HepG2 (cell line): ENCODE measurements around the gene SLC38A4. TPM values are rescaled to one million over a fixed set of nuclear protein-coding genes. Genes with fewer than 3 reads are reported as not detected.

Source experiments
- ATRX ChIP-seq: sonication (generic); formaldehyde crosslinking; IDR thresholded peaks from 2 replicates; pipeline ENCODE4 v1.4.0; 2020; ENCODE audit warnings: missing genetic modification reagents, borderline replicate concordance
- BCL6 ChIP-seq: IDR thresholded peaks from 2 replicates; pipeline ENCODE4 v1.6.1; 2016; ENCODE audit warnings: missing genetic modification reagents, missing compliant biosample characterization
- CBX1 ChIP-seq: IDR thresholded peaks from one replicate; pipeline ENCODE4 v1.6.1; 2016; ENCODE audit warnings: antibody characterized with exemption, low read depth
- EP300 ChIP-seq, 3 experiments: sonication (generic) in 1 of 3; formaldehyde crosslinking in 1 of 3; IDR thresholded peaks; 2 replicates each; pipeline versions ENCODE4 v1.5.1 to v1.6.1; 2011 to 2020; ENCODE audit warnings: low read depth in 2 of 3, low read length in 2 of 3, borderline replicate concordance in 1 of 3, improper control_type of control experiment in 1 of 3, mild to moderate bottlenecking in 1 of 3, missing genetic modification reagents in 1 of 3, moderate library complexity in 1 of 3
- FOXA1 ChIP-seq, 2 experiments: fragments of 450-650 bp in 1 of 2; sonication (generic) in 1 of 2; formaldehyde crosslinking in 1 of 2; IDR thresholded peaks; 2 replicates each; pipeline versions ENCODE4 v1.4.0 to v1.6.1; 2016 to 2020; ENCODE audit warnings: missing genetic modification reagents in 1 of 2
- FOXA3 ChIP-seq: IDR thresholded peaks from 2 replicates; pipeline ENCODE4 v1.6.1; 2016; ENCODE audit warnings: missing genetic modification reagents, missing compliant biosample characterization
- HNRNPK ChIP-seq: fragments of 200-400 bp; formaldehyde crosslinking; IDR thresholded peaks from 2 replicates; pipeline ENCODE4 v1.6.1; 2018; ENCODE audit warnings: low read length, low read depth, moderate library complexity, mild to moderate bottlenecking; ENCODE audit not compliant: poor library complexity, severe bottlenecking
- HNRNPLL ChIP-seq: fragments of 200-400 bp; formaldehyde crosslinking; IDR thresholded peaks from 2 replicates; pipeline ENCODE4 v1.6.1; 2017; ENCODE audit warnings: mild to moderate bottlenecking, low read depth, low read length; ENCODE audit not compliant: poor library complexity, severe bottlenecking
- KLF11 ChIP-seq: IDR thresholded peaks from 2 replicates; pipeline ENCODE4 v1.6.1; 2016; ENCODE audit warnings: missing compliant biosample characterization
- MED1 ChIP-seq: sonication (generic); formaldehyde crosslinking; IDR thresholded peaks from 2 replicates; pipeline ENCODE4 v1.4.0; 2020; ENCODE audit warnings: missing genetic modification reagents
- MZF1 ChIP-seq: sonication (generic); formaldehyde crosslinking; IDR thresholded peaks from 2 replicates; pipeline ENCODE4 v1.8.1; 2023; ENCODE audit warnings: mild to moderate bottlenecking, missing genetic modification reagents, borderline replicate concordance
- NFIC ChIP-seq: IDR thresholded peaks from 2 replicates; pipeline ENCODE4 v1.6.1; 2012; ENCODE audit warnings: mild to moderate bottlenecking, low read length, inconsistent platforms
- PITX1 ChIP-seq: sonication (generic); formaldehyde crosslinking; IDR thresholded peaks from 2 replicates; pipeline ENCODE4 v1.5.1; 2020; ENCODE audit warnings: mild to moderate bottlenecking, missing genetic modification reagents
- RARA ChIP-seq: IDR thresholded peaks from 2 replicates; pipeline ENCODE4 v1.6.1; 2016; ENCODE audit warnings: missing genetic modification reagents, missing compliant biosample characterization
- SOX13 ChIP-seq, 3 experiments: fragments of 450-650 bp in 1 of 3; sonication (generic) in 1 of 3; formaldehyde crosslinking in 1 of 3; IDR thresholded peaks in 2 of 3; conservative IDR thresholded peaks in 1 of 3; 2 replicates each; pipeline versions ENCODE4 v1.5.0 to v1.6.1; 2016 to 2020; ENCODE audit warnings: antibody characterized with exemption in 1 of 3, mild to moderate bottlenecking in 1 of 3, missing compliant biosample characterization in 1 of 3, missing genetic modification reagents in 1 of 3, moderate library complexity in 1 of 3
- TP53 ChIP-seq: sonication (generic); formaldehyde crosslinking; conservative IDR thresholded peaks from 2 replicates; pipeline ENCODE4 v1.4.0; 2020; ENCODE audit warnings: missing genetic modification reagents
- ZSCAN20 ChIP-seq: sonication (generic); formaldehyde crosslinking; IDR thresholded peaks from 2 replicates; pipeline ENCODE4 v1.4.0; 2020; ENCODE audit warnings: missing genetic modification reagents, mild to moderate bottlenecking, borderline replicate concordance
- polyA plus RNA-seq, 8 experiments: library from polyadenylated mRNA; depleted of rRNA in 3 of 8; stranded (reverse) in 7 of 8; unstranded in 1 of 8; fragments of >200 nt; fragmentation: Illumina TruSeq in 4 of 8; extraction: Trizol in 4 of 8; gene quantifications; 2 replicates each; pipeline versions ENCODE4 v1.2.1 to v1.2.3, GENCODE V29; 2011 to 2016; ENCODE audit warnings: low read depth in 4 of 8, missing spikeins in 1 of 8, mixed read lengths in 1 of 8; ENCODE audit not compliant: insufficient read depth in 1 of 8
- total RNA-seq, 5 experiments: library from RNA; depleted of rRNA; stranded (reverse); fragments of >200 nt; fragmentation: Illumina TruSeq; extraction: Trizol; gene quantifications; 2 replicates each; pipeline ENCODE4 v1.2.3, GENCODE V29; 2016; ENCODE audit warnings: low read depth in 1 of 5
- TF ChIP-seq, protein P1 (sequence below), 2 experiments: sonication (generic) in 1 of 2; formaldehyde crosslinking in 1 of 2; IDR thresholded peaks; 2 replicates each; pipeline versions ENCODE4 v1.4.0 to v1.6.1; 2016 to 2020; ENCODE audit warnings: borderline replicate concordance in 1 of 2, low read depth in 1 of 2, mild to moderate bottlenecking in 1 of 2, missing genetic modification reagents in 1 of 2
- TF ChIP-seq, protein P2 (sequence below): sonication (generic); formaldehyde crosslinking; IDR thresholded peaks from 2 replicates; pipeline ENCODE4 v1.4.0; 2020; ENCODE audit warnings: mild to moderate bottlenecking, missing genetic modification reagents
- TF ChIP-seq, protein P3 (sequence below): sonication (generic); formaldehyde crosslinking; IDR thresholded peaks from 2 replicates; pipeline ENCODE4 v1.5.1; 2020; ENCODE audit warnings: missing genetic modification reagents, mild to moderate bottlenecking, borderline replicate concordance
- TF ChIP-seq, protein P4 (sequence below): IDR thresholded peaks from 2 replicates; pipeline ENCODE4 v1.6.1; 2016; ENCODE audit warnings: low read depth

Gene SLC38A4
- total and polyA plus RNA-seq, 2 of the 13 experiments (the other 11 are each of a cell fraction or from before 2014, with no cell fraction given) = 3.5 to 5.2 TPM

DNA sequence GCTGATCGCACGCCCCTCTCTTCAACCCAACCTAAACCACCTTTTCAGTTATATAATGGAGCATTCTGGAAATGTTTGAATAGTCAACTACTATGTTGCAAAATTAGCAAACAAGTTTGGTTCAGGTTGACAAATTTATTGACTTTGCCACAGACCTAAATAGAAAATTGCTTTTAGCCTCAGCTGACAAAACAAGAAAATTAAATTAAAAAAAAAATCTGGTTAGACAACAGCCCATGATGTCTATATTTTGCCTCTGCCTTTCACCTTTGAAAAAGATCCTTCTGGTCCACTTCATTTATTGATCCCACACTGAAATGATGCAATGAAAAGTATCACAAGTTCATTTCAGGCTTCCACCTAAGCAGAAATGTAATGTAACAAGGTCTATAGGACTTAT, 17.5 kb downstream of the SLC38A4 start (continued):
- TF ChIP-seq, protein P1, sequence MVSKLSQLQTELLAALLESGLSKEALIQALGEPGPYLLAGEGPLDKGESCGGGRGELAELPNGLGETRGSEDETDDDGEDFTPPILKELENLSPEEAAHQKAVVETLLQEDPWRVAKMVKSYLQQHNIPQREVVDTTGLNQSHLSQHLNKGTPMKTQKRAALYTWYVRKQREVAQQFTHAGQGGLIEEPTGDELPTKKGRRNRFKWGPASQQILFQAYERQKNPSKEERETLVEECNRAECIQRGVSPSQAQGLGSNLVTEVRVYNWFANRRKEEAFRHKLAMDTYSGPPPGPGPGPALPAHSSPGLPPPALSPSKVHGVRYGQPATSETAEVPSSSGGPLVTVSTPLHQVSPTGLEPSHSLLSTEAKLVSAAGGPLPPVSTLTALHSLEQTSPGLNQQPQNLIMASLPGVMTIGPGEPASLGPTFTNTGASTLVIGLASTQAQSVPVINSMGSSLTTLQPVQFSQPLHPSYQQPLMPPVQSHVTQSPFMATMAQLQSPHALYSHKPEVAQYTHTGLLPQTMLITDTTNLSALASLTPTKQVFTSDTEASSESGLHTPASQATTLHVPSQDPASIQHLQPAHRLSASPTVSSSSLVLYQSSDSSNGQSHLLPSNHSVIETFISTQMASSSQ (IDR thresholded peaks at IDR 0.05; ENCODE audit: low read depth) = no peak
- TF ChIP-seq, protein P1 (CRISPR knock-in tag; IDR thresholded peaks at IDR 0.05; ENCODE audit: borderline replicate concordance) = no peak
- TF ChIP-seq ZSCAN20 (CRISPR knock-in tag) = no peak
- TF ChIP-seq, protein P2, sequence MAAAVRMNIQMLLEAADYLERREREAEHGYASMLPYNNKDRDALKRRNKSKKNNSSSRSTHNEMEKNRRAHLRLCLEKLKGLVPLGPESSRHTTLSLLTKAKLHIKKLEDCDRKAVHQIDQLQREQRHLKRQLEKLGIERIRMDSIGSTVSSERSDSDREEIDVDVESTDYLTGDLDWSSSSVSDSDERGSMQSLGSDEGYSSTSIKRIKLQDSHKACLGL (CRISPR knock-in tag) = no peak
- TF ChIP-seq, protein P3, sequence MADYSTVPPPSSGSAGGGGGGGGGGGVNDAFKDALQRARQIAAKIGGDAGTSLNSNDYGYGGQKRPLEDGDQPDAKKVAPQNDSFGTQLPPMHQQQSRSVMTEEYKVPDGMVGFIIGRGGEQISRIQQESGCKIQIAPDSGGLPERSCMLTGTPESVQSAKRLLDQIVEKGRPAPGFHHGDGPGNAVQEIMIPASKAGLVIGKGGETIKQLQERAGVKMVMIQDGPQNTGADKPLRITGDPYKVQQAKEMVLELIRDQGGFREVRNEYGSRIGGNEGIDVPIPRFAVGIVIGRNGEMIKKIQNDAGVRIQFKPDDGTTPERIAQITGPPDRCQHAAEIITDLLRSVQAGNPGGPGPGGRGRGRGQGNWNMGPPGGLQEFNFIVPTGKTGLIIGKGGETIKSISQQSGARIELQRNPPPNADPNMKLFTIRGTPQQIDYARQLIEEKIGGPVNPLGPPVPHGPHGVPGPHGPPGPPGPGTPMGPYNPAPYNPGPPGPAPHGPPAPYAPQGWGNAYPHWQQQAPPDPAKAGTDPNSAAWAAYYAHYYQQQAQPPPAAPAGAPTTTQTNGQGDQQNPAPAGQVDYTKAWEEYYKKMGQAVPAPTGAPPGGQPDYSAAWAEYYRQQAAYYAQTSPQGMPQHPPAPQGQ (CRISPR knock-in tag) = no peak
- TF ChIP-seq ATRX = no peak
- peak in 1 of 2 experiments; percentile 62; a peak in 2 of 4 replicates for TF ChIP-seq EP300 (IDR thresholded peaks at IDR 0.05; ENCODE audit: low read depth in 2 of 2, low read length in 2 of 2)
- TF ChIP-seq EP300 (CRISPR knock-in tag; IDR thresholded peaks at IDR 0.05; ENCODE audit: borderline replicate concordance) = no peak
- TF ChIP-seq HNRNPK = no peak
- no peak for TF ChIP-seq SOX13 (IDR thresholded peaks at IDR 0.05)
- TF ChIP-seq SOX13 (CRISPR knock-in tag; conservative IDR thresholded peaks at IDR 0.05 in 1 of 2, IDR thresholded peaks at IDR 0.05 in 1 of 2) = peak in 1 of 2 experiments; percentile 18; a peak in 1 of 4 replicates
- no peak for TF ChIP-seq MZF1 (CRISPR knock-in tag)
- 0 out of 2 replicates have a peak, but pooled peaks have one; percentile 21 for TF ChIP-seq MED1 (CRISPR knock-in tag)
- TF ChIP-seq NFIC = peak; percentile 46; the same call in 1 of the 2 replicates
- peak; percentile 59 for TF ChIP-seq BCL6 (CRISPR knock-in tag)
- peak; percentile 63 for TF ChIP-seq RARA (CRISPR knock-in tag)
- TF ChIP-seq FOXA3 (CRISPR knock-in tag) = peak; percentile 72; the same call in 1 of the 2 replicates
- no peak for TF ChIP-seq KLF11 (CRISPR knock-in tag)
- TF ChIP-seq, protein P4, sequence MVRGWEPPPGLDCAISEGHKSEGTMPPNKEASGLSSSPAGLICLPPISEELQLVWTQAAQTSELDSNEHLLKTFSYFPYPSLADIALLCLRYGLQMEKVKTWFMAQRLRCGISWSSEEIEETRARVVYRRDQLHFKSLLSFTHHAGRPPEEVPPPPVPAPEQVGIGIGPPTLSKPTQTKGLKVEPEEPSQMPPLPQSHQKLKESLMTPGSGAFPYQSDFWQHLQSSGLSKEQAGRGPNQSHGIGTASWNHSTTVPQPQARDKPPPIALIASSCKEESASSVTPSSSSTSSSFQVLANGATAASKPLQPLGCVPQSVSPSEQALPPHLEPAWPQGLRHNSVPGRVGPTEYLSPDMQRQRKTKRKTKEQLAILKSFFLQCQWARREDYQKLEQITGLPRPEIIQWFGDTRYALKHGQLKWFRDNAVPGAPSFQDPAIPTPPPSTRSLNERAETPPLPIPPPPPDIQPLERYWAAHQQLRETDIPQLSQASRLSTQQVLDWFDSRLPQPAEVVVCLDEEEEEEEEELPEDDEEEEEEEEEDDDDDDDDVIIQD (CRISPR knock-in tag) = peak; percentile 61; the same call in 1 of the 2 replicates
- no peak for TF ChIP-seq PITX1
- no peak for TF ChIP-seq FOXA1 (IDR thresholded peaks at IDR 0.05)
- TF ChIP-seq FOXA1 (CRISPR knock-in tag; IDR thresholded peaks at IDR 0.05) = peak; percentile 31; the same call in 1 of the 2 replicates
- TF ChIP-seq TP53 (CRISPR knock-in tag) = no peak
- no peak for TF ChIP-seq HNRNPLL
- no peak for TF ChIP-seq CBX1
